ENCODE data around the gene PALLD.

DNA sequence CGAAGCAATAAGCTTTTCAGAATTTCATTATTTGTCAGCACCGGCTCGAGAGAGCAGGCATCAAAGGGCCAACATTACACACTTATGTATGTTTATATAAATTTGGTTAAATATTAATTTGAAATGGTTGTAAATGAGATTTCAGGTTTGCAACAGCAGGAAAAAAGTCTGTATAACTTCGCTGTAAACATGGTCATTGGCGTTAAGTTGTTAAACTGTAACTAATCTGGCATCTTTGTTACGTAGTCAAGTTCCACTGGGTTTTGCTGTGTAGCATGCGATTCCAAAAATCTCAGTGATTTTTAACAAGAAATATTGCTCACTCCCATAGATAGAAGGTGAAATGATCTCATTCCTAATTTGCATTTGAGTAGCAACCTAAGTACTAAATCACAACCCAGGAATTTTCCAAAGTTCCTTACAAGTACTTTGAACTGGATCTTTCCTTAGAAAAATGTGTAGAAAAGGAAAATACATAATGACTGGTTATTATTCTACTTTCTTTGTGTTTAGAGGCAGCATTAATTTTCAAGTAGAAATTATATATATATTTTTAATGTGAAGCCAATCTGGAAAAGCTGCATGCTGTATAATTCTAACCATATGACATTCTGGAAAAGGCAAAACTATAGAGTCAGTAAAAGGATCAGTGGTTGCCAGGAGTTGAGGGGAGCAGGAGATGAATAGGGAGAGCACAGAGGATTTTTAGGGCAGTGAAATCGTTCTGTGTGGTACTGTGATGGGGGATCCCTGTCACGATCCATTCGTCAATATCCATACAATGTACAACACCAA, 291.1 kb downstream of the PALLD start:
- TF ChIP-seq, protein P1, sequence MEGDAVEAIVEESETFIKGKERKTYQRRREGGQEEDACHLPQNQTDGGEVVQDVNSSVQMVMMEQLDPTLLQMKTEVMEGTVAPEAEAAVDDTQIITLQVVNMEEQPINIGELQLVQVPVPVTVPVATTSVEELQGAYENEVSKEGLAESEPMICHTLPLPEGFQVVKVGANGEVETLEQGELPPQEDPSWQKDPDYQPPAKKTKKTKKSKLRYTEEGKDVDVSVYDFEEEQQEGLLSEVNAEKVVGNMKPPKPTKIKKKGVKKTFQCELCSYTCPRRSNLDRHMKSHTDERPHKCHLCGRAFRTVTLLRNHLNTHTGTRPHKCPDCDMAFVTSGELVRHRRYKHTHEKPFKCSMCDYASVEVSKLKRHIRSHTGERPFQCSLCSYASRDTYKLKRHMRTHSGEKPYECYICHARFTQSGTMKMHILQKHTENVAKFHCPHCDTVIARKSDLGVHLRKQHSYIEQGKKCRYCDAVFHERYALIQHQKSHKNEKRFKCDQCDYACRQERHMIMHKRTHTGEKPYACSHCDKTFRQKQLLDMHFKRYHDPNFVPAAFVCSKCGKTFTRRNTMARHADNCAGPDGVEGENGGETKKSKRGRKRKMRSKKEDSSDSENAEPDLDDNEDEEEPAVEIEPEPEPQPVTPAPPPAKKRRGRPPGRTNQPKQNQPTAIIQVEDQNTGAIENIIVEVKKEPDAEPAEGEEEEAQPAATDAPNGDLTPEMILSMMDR (IDR thresholded peaks at IDR 0.05; ENCODE audit: borderline replicate concordance, extremely low read depth, low read length, poor library complexity, severe bottlenecking): no peak
- no peak for TF ChIP-seq EZH2 (IDR thresholded peaks at IDR 0.05; ENCODE audit: borderline replicate concordance, low read depth, low read length, severe bottlenecking)
